WTC11 (cell line): Measurements from ENCODE around the gene CRLF1. TPM values are rescaled to one million over a fixed set of nuclear protein-coding genes. Genes with fewer than 3 reads are reported as not detected.

Experiments used
- ATAC-seq: fragments of 200-7000 bp; cut with Tn5 transposase; 2 replicates; pipeline ENCODE4 v1.10.0; 2021; ENCODE audit warnings: mild to moderate bottlenecking, moderate library complexity
- CTCF ChIA-PET: fragments of 300-600 bp; sonication (Branson Sonifier 250); formaldehyde crosslinking; loops from one replicate; lab custom pipeline; 2021; ENCODE audit warnings: antibody characterized with exemption; lab: Charles Lee
- POLR2A ChIA-PET: fragments of 350-600 bp; sonication (Branson Sonifier 250); formaldehyde crosslinking; loops from one replicate; lab custom pipeline; 2021; ENCODE audit warnings: antibody characterized with exemption; lab: Charles Lee
- DNase-seq: peaks from one replicate; pipeline ENCODE4 v3.0.0; 2021; ENCODE audit warnings: low spot score
- H3K27ac Mint-ChIP-seq: 2 replicates; pipeline ENCODE4 v1.8.0; 2021; ENCODE audit warnings: mixed read lengths
- H3K27me3 Mint-ChIP-seq: 2 replicates; pipeline ENCODE4 v1.8.0; 2021; ENCODE audit warnings: low read depth, mild to moderate bottlenecking, moderate library complexity, mixed read lengths
- H3K36me3 Mint-ChIP-seq: 2 replicates; pipeline ENCODE4 v1.8.0; 2021; ENCODE audit warnings: mixed read lengths
- H3K4me1 Mint-ChIP-seq: 2 replicates; pipeline ENCODE4 v1.8.0; 2022; ENCODE audit warnings: mixed read lengths
- H3K4me3 Mint-ChIP-seq: 2 replicates; pipeline ENCODE4 v1.8.0; 2021; ENCODE audit warnings: mild to moderate bottlenecking, moderate library complexity, mixed read lengths
- H3K9me3 Mint-ChIP-seq: 2 replicates; pipeline ENCODE4 v1.8.0; 2021; ENCODE audit warnings: mixed read lengths
- ARID4B ChIP-seq: sonication (generic); formaldehyde crosslinking; IDR thresholded peaks from 2 replicates; pipeline ENCODE4 v1.8.0; 2023; ENCODE audit warnings: missing genetic modification reagents, mild to moderate bottlenecking, borderline replicate concordance
- ELF4 ChIP-seq: sonication (generic); formaldehyde crosslinking; IDR thresholded peaks from 2 replicates; pipeline ENCODE4 v1.8.1; 2022; ENCODE audit warnings: low read depth, mild to moderate bottlenecking, moderate library complexity, missing genetic modification reagents
- ETV6 ChIP-seq: sonication (generic); formaldehyde crosslinking; IDR thresholded peaks from 2 replicates; pipeline ENCODE4 v1.8.1; 2022; ENCODE audit warnings: mild to moderate bottlenecking, missing genetic modification reagents
- FOXK1 ChIP-seq: sonication (generic); formaldehyde crosslinking; IDR thresholded peaks from 2 replicates; pipeline ENCODE4 v1.8.0; 2022; ENCODE audit warnings: mild to moderate bottlenecking, moderate library complexity, missing genetic modification reagents
- HMGA2 ChIP-seq: fragments of 250-450 bp; sonication (Bioruptor Pico); IDR thresholded peaks from 2 replicates; pipeline ENCODE4 v1.4.0; 2021; ENCODE audit warnings: mild to moderate bottlenecking, moderate library complexity
- MXD4 ChIP-seq: fragments of 250-450 bp; sonication (Bioruptor Pico); IDR thresholded peaks from 2 replicates; pipeline ENCODE4 v1.8.0; 2021; ENCODE audit warnings: mild to moderate bottlenecking, moderate library complexity, borderline replicate concordance
- PRDM15 ChIP-seq: sonication (generic); formaldehyde crosslinking; IDR thresholded peaks from 2 replicates; pipeline ENCODE4 v1.8.0; 2022; ENCODE audit warnings: missing genetic modification reagents
- SMAD4 ChIP-seq: sonication (generic); formaldehyde crosslinking; IDR thresholded peaks from 2 replicates; pipeline ENCODE4 v1.8.0; 2022; ENCODE audit warnings: mild to moderate bottlenecking, missing genetic modification reagents
- USF2 ChIP-seq: sonication (generic); formaldehyde crosslinking; IDR thresholded peaks from 2 replicates; pipeline ENCODE4 v1.8.1; 2023; ENCODE audit warnings: mild to moderate bottlenecking, missing genetic modification reagents, moderate library complexity
- ZBTB43 ChIP-seq: sonication (generic); formaldehyde crosslinking; IDR thresholded peaks from 2 replicates; pipeline ENCODE4 v1.8.1; 2023; ENCODE audit warnings: mild to moderate bottlenecking, missing genetic modification reagents
- ZNF423 ChIP-seq: fragments of 250-450 bp; sonication (Bioruptor Pico); IDR thresholded peaks from 2 replicates; pipeline ENCODE4 v2.1.2; 2022; ENCODE audit warnings: mild to moderate bottlenecking, moderate library complexity
- total RNA-seq: library from RNA; stranded (reverse); gene quantifications from 3 replicates; pipeline ENCODE4 v1.2.3, GENCODE V29; 2021
- TF ChIP-seq, protein P1 (sequence below): fragments of 250-450 bp; sonication (Bioruptor Pico); IDR thresholded peaks from 2 replicates; pipeline ENCODE4 v1.9.0; 2021; ENCODE audit warnings: moderate library complexity, mild to moderate bottlenecking, inconsistent platforms, borderline replicate concordance
- TF ChIP-seq, protein P2 (sequence below): sonication (generic); formaldehyde crosslinking; IDR thresholded peaks from 2 replicates; pipeline ENCODE4 v1.8.1; 2022; ENCODE audit warnings: low read depth, mild to moderate bottlenecking, moderate library complexity, missing genetic modification reagents, borderline replicate concordance
- TF ChIP-seq, protein P3 (sequence below): fragments of 250-450 bp; sonication (Bioruptor Pico); IDR thresholded peaks from 2 replicates; pipeline ENCODE4 v2.1.2; 2022; ENCODE audit warnings: mild to moderate bottlenecking, moderate library complexity

Gene CRLF1
- total RNA-seq, 1 experiment from 2014 or later: 36.4 TPM

DNA sequence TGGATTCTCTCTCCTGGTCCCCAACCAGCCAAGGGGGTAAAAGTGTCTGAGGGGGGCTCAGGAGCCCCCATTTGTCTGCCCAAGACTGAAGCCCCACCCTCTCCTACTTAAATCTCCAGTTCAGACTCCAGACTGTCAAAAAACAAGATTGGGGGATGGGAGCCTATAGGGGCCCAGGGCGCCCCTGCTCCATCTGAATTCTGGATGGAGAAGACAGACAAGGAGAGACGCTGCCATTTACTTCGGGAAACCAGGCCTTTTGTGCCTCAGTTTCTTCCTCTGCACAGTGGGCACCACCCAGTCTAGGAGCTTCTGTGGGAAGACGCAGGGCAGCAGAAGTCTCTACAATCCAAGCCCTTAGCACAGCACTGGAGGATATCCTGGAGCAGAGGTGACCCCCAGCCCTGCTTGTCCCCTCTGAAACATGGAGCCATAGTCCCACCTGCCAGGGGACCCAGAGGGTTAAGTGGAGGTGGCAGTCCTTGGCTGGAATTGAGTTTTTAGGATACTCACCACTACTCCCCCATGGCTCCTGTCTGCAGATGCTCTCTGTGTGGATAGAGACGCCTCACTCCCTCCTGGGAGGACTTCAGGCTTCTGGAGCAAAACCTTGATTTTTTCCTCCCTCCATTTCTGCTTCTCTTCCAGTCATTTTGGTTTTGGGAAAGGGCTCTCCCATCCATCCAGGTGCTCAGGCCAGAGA lies 1.7 kb upstream of the CRLF1 start (continued):
- no peak for TF ChIP-seq PRDM15
- TF ChIP-seq ZBTB43: no peak
- no peak for TF ChIP-seq FOXK1 (CRISPR knock-in tag)
- no peak for TF ChIP-seq ZNF423
- TF ChIP-seq SMAD4 (CRISPR knock-in tag): no peak
- TF ChIP-seq ARID4B (CRISPR knock-in tag): no peak

GRCh38 chr19:18607226-18608101 lies 865 bp upstream of the CRLF1 start:
- Mint-ChIP-seq H3K36me3 (no peaks in the 10 kb centered on the region), H3K27ac (no peak overlapping the region), H3K4me3 (peak overlapping the region; percentile 67), H3K4me1 (peaks cover 50% of the 10 kb centered on the region), H3K27me3 (peaks cover 83% of the 10 kb centered on the region), H3K9me3 (no peaks in the 10 kb centered on the region)
- no peak for DNase-seq
- ChIA-PET CTCF (interaction anchor here (0.7 to 2.3 kb wide), 2 partner anchors 13 to 14 kb away, joined by 4 to 9 read pairs; no protein-coding TSS in a partner anchor), POLR2A (interaction anchor here (0.5 to 0.6 kb wide), 3 partner anchors 13 to 302 kb away, joined by 3 to 7 read pairs (median 3); no protein-coding TSS in a partner anchor)
- ATAC-seq: no peak
- TF ChIP-seq ETV6: no peak
- TF ChIP-seq, protein P1, sequence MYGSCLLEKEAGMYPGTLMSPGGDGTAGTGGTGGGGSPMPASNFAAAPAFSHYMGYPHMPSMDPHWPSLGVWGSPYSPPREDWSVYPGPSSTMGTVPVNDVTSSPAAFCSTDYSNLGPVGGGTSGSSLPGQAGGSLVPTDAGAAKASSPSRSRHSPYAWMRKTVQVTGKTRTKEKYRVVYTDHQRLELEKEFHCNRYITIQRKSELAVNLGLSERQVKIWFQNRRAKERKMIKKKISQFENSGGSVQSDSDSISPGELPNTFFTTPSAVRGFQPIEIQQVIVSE (CRISPR knock-in tag): no peak
- TF ChIP-seq, protein P2, sequence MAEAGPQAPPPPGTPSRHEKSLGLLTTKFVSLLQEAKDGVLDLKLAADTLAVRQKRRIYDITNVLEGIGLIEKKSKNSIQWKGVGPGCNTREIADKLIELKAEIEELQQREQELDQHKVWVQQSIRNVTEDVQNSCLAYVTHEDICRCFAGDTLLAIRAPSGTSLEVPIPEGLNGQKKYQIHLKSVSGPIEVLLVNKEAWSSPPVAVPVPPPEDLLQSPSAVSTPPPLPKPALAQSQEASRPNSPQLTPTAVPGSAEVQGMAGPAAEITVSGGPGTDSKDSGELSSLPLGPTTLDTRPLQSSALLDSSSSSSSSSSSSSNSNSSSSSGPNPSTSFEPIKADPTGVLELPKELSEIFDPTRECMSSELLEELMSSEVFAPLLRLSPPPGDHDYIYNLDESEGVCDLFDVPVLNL: no peak
- no peak for TF ChIP-seq MXD4 (CRISPR knock-in tag)
- no peak for TF ChIP-seq HMGA2 (CRISPR knock-in tag)
- TF ChIP-seq ARID4B (CRISPR knock-in tag): no peak
- TF ChIP-seq USF2 (CRISPR knock-in tag): no peak
- TF ChIP-seq ELF4 (CRISPR knock-in tag): no peak
- TF ChIP-seq, protein P3, sequence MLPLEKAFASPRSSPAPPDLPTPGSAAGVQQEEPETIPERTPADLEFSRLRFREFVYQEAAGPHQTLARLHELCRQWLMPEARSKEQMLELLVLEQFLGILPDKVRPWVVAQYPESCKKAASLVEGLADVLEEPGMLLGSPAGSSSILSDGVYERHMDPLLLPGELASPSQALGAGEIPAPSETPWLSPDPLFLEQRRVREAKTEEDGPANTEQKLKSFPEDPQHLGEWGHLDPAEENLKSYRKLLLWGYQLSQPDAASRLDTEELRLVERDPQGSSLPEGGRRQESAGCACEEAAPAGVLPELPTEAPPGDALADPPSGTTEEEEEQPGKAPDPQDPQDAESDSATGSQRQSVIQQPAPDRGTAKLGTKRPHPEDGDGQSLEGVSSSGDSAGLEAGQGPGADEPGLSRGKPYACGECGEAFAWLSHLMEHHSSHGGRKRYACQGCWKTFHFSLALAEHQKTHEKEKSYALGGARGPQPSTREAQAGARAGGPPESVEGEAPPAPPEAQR (CRISPR knock-in tag): no peak
